Measurements from ENCODE around the gene FOSL2.
A peak's percentile ranks its signal among the peaks of the same experiment; 100 is the strongest.
"Not testable (repeated sequence)": the region's sequence is repeated elsewhere in the genome, so short reads cannot be mapped to it uniquely, and the experiment has no call there.

The FOSL2 gene

GRCh38 chr2:28357055-28357454 is 35.6 kb upstream of the FOSL2 start:
- DNase-seq (ENCODE audit: low read depth) = no peak

GRCh38 chr2:28357948-28358667 is 34.5 kb upstream of the FOSL2 start:
- no peak for DNase-seq (ENCODE audit: low read depth)

GRCh38 chr2:28358668-28359201 is 33.9 kb upstream of the FOSL2 start:
- DNase-seq (ENCODE audit: low read depth) = no peak

GRCh38 chr2:28359222-28360057 is 33.2 kb upstream of the FOSL2 start:
- DNase-seq (ENCODE audit: low read depth) = peak; percentile 75

- no peak for DNase-seq (ENCODE audit: low read depth)
Measured at GRCh38 chr2:28360058-28360717, 32.5 kb upstream of the FOSL2 start.

GRCh38 chr2:28360718-28361293 is 31.9 kb upstream of the FOSL2 start:
- DNase-seq (ENCODE audit: low read depth) = peak; percentile 33

GRCh38 chr2:28361991-28362710 is 30.5 kb upstream of the FOSL2 start:
- DNase-seq (ENCODE audit: low read depth) = no peak

GRCh38 chr2:28362991-28363521 is 29.6 kb upstream of the FOSL2 start:
- no peak for DNase-seq (ENCODE audit: low read depth)

GRCh38 chr2:28363686-28364280 is 28.9 kb upstream of the FOSL2 start:
- DNase-seq (ENCODE audit: low read depth) = no peak

GRCh38 chr2:28364610-28365009 is 28.0 kb upstream of the FOSL2 start:
- no peak for DNase-seq (ENCODE audit: low read depth)

GRCh38 chr2:28365158-28365557 is 27.5 kb upstream of the FOSL2 start:
- no peak for DNase-seq (ENCODE audit: low read depth)

- no peak for DNase-seq (ENCODE audit: low read depth)
Measured at GRCh38 chr2:28366149-28366495, 26.5 kb upstream of the FOSL2 start.

- DNase-seq (ENCODE audit: low read depth) = peak; percentile 49
Measured at GRCh38 chr2:28366496-28367282, 26.0 kb upstream of the FOSL2 start.

- no peak for DNase-seq (ENCODE audit: low read depth)
Measured at GRCh38 chr2:28367667-28368356, 24.8 kb upstream of the FOSL2 start.

- no peak for DNase-seq (ENCODE audit: low read depth)
Measured at GRCh38 chr2:28368357-28368798, 24.3 kb upstream of the FOSL2 start.

GRCh38 chr2:28369358-28369757 is 23.3 kb upstream of the FOSL2 start:
- DNase-seq (ENCODE audit: low read depth) = no peak

GRCh38 chr2:28370354-28370753 is 22.3 kb upstream of the FOSL2 start:
- no peak for DNase-seq (ENCODE audit: low read depth)

GRCh38 chr2:28371728-28372127 is 20.9 kb upstream of the FOSL2 start:
- DNase-seq (ENCODE audit: low read depth) = not testable (repeated sequence)

GRCh38 chr2:28373854-28374253 is 18.8 kb upstream of the FOSL2 start:
- DNase-seq (ENCODE audit: low read depth) = no peak
